ENCODE measurements around the gene CACNG4.

Gene CACNG4

GRCh38 chr17:66985338-66986237 lies 21.1 kb downstream of the CACNG4 start:
- DNase-seq: no peak

- DNase-seq: no peak
These were observed 22.2 kb downstream of the CACNG4 start for GRCh38 chr17:66986659-66987058.

- DNase-seq: no peak
These were observed 22.6 kb downstream of the CACNG4 start for GRCh38 chr17:66987059-66987616.

GRCh38 chr17:66988069-66988798 lies 23.7 kb downstream of the CACNG4 start:
- DNase-seq: no peak

- no peak for DNase-seq
These were observed 24.6 kb downstream of the CACNG4 start for GRCh38 chr17:66989076-66989475.

GRCh38 chr17:66989579-66989978 lies 25.1 kb downstream of the CACNG4 start:
- DNase-seq: no peak

GRCh38 chr17:66990047-66990446 lies 25.5 kb downstream of the CACNG4 start:
- no peak for DNase-seq

- no peak for DNase-seq
These were observed 28.5 kb downstream of the CACNG4 start for GRCh38 chr17:66992911-66993442.

- no peak for DNase-seq
These were observed 29.9 kb downstream of the CACNG4 start for GRCh38 chr17:66994361-66994760.

GRCh38 chr17:66994930-66995535 lies 30.5 kb downstream of the CACNG4 start:
- DNase-seq: no peak

- no peak for DNase-seq
These were observed 31.4 kb downstream of the CACNG4 start for GRCh38 chr17:66995944-66996343.

- DNase-seq: no peak
These were observed 32.4 kb downstream of the CACNG4 start for GRCh38 chr17:66996926-66997325.

GRCh38 chr17:67003231-67003630 lies 38.7 kb downstream of the CACNG4 start:
- no peak for DNase-seq

GRCh38 chr17:67004181-67004580 lies 39.7 kb downstream of the CACNG4 start:
- DNase-seq: no peak

GRCh38 chr17:67007266-67007665 lies 42.8 kb downstream of the CACNG4 start:
- DNase-seq: no peak

- no peak for DNase-seq
These were observed 43.6 kb downstream of the CACNG4 start for GRCh38 chr17:67008101-67008500.

GRCh38 chr17:67011527-67012175 lies 47.1 kb downstream of the CACNG4 start:
- no peak for DNase-seq

- DNase-seq: no peak
These were observed 49.4 kb downstream of the CACNG4 start for GRCh38 chr17:67013891-67014290.

GRCh38 chr17:67015001-67015400 lies 50.5 kb downstream of the CACNG4 start:
- no peak for DNase-seq

GRCh38 chr17:67016039-67016762 lies 51.7 kb downstream of the CACNG4 start:
- no peak for DNase-seq

- DNase-seq: no peak
These were observed 53.4 kb downstream of the CACNG4 start for GRCh38 chr17:67017910-67018309.
